HG02852 (cell line): ENCODE results near the gene UGT1A10.

Experiments used
- ATAC-seq: cut with Tn5 transposase; IDR thresholded peaks from one replicate; pipeline ENCODE4 v1.9.1; 2021; ENCODE audit warnings: mild to moderate bottlenecking, moderate library complexity; ENCODE audit not compliant: unreplicated experiment

The UGT1A10 gene

GRCh38 chr2:233819884-233820773, 183.9 kb downstream of the UGT1A10 start:
- no peak for ATAC-seq

GRCh38 chr2:233820774-233821105, 184.5 kb downstream of the UGT1A10 start:
- no peak for ATAC-seq

GRCh38 chr2:233821196-233821595, 184.9 kb downstream of the UGT1A10 start:
- ATAC-seq = no peak

- ATAC-seq = no peak
Measured at GRCh38 chr2:233821709-233822100, 185.5 kb downstream of the UGT1A10 start.

GRCh38 chr2:233822101-233822771, 186.0 kb downstream of the UGT1A10 start:
- ATAC-seq = no peak
